Heart right ventricle (tissue), 16 donors: ENCODE data around the gene GNG12. TPM values are rescaled to one million over a fixed set of nuclear protein-coding genes. Genes with fewer than 3 reads are reported as not detected.
A peak's percentile ranks its signal among the peaks of the same experiment; 100 is the strongest.

Source experiments
- ATAC-seq, 8 donors: fragments of 200-7000 bp; cut with Tn5 transposase; one replicate each; pipeline ENCODE4 v1.9.1; 2020; ENCODE audit warnings: mild to moderate bottlenecking in 8 of 8, moderate library complexity in 8 of 8, moderate number of reproducible peaks in 1 of 8
- DNase-seq, 2 donors: peaks; one replicate each; pipeline ENCODE4 v3.0.0-alpha.2; 2020
- H3K27ac ChIP-seq, 10 donors: fragments of 200-600 bp; sonication (generic) in 2 of 10; one replicate each; pipeline versions ENCODE4 v1.5.0 to v1.8.0; 2020 to 2022; ENCODE audit warnings: mild to moderate bottlenecking in 3 of 10
- H3K27me3 ChIP-seq, 7 donors: fragments of 200-600 bp; one replicate each; pipeline ENCODE4 v1.8.0; 2021 to 2022; ENCODE audit warnings: mild to moderate bottlenecking in 2 of 7
- H3K36me3 ChIP-seq, 9 donors: fragments of 200-600 bp; sonication (generic) in 1 of 9; one replicate each; pipeline versions ENCODE4 v1.5.0 to v1.8.0; 2020 to 2022; ENCODE audit warnings: mild to moderate bottlenecking in 2 of 9
- H3K4me1 ChIP-seq, 9 donors: fragments of 200-600 bp; sonication (generic) in 1 of 9; one replicate each; pipeline versions ENCODE4 v1.5.0 to v1.8.0; 2020 to 2022; ENCODE audit warnings: mild to moderate bottlenecking in 4 of 9
- H3K4me3 ChIP-seq, 10 donors: fragments of 200-600 bp; sonication (generic) in 2 of 10; one replicate each; pipeline versions ENCODE4 v1.5.0 to v1.8.0; 2020 to 2022; ENCODE audit warnings: mild to moderate bottlenecking in 7 of 10, moderate library complexity in 2 of 10
- H3K9me3 ChIP-seq, 11 donors: fragments of 200-600 bp in 10 of 11; sonication (generic) in 2 of 11; one replicate each; pipeline versions ENCODE4 v1.5.0 to v1.8.0; 2013 to 2022; ENCODE audit warnings: mild to moderate bottlenecking in 2 of 11, control low read depth in 1 of 11, moderate library complexity in 1 of 11
- CTCF ChIP-seq, 9 donors: fragments of 200-600 bp; sonication (generic) in 2 of 9; IDR thresholded peaks; one replicate each; pipeline versions ENCODE4 v1.5.0 to v1.8.0; 2021 to 2022; ENCODE audit warnings: antibody characterized with exemption in 9 of 9, mild to moderate bottlenecking in 5 of 9, moderate library complexity in 1 of 9
- WGBS, 2 donors: extraction: QIAGEN DNeasy Blood & Tissue Kit; methylation state at CpG; one replicate each; pipeline ENCODE4 v1.1.7; 2013; ENCODE audit warnings: inconsistent platforms in 1 of 2; 5-methylcytosine and 5-hydroxymethylcytosine counted together
- intact Hi-C, 10 donors: fragments of 100-400 bp; cut with DNase I; formaldehyde crosslinking; loops; one replicate each; pipeline versions ENCODE4 v1.11.1 to v1.14.2; 2022
- polyA plus RNA-seq, 2 donors: library from polyadenylated mRNA; stranded (reverse); fragments of 200-250 nt; gene quantifications; one replicate each; pipeline ENCODE4 v1.2.3, GENCODE V29; 2013
- total RNA-seq, 10 donors: library from RNA; stranded (reverse); fragmentation: NEBNext Ultra II Directional in 3 of 10; extraction: Animal tissue kit (Norgen Biotek cat#: 25700) in 3 of 10; gene quantifications; one replicate each; pipeline versions ENCODE4 v1.2.1 to v1.2.4, GENCODE V29; 2021 to 2023
- donor health status: Arrhythmogenic right ventricular cardiomyopathy.
- donor health status: ischemic (EF 13 %, LVEDD 7.1; RV severe dilation, severe dysfunction).
- donor health status: healthy with polysubstance abuse.
- donor health status: DM: no; HTN: yes; CAD: no.
- donor health status: DM: no; HTN: no; CAD: no.
- donor health status: ischemic (EF 25% LVEDD 6.9; RV normal size, moderate dysfunction).
- donor health status: ischemic (EF 25% LVEDD 5.7; RV mildly dilated, moderate dysfunction).
- donor health status: healthy.
- donor health status: DM: yes; HTN: yes; CAD: no.
- donor health status: Ischemic cardiomyopathy.
- donor health status: ischemic (EF 35%, LVEDD 5.7; RV mildly dilated, moderate dysfunction).
- donor health status: nonischemic (EF 11% LVEDD 7.7; RV severe dilation, severe dysfunction).
- donor health status: DM: yes; HTN: yes; CAD: no.
- donor health status: PGD.
- donor health status: ischemic (EF 29% LVEDD 5.4; RV normal size, mild dysfunction).
- donor health status: nonischemic (EF 23%, LVEDD 6.1; RV moderate dilation, normal function).

The GNG12 gene
- total and polyA plus RNA-seq, 12 donors, result 8.5 to 49.4 (median 34.5) TPM

- peaks cover 11 to 63% (median 30%) of the 10 kb centered on the region in 9 donors for H3K4me1 ChIP-seq
- TF ChIP-seq CTCF (IDR thresholded peaks at IDR 0.05), result no peak
- DNase-seq, result no peak
- peak overlapping the region in 1 of 10 donors; percentile 30 for H3K27ac ChIP-seq
- H3K27me3 ChIP-seq, result no peaks in the 10 kb centered on the region
- no peaks in the 10 kb centered on the region for H3K9me3 ChIP-seq
- H3K36me3 ChIP-seq, result peaks cover 0 to 30% (median 3%) of the 10 kb centered on the region in 9 donors
- intact Hi-C loops, result no loop called here
- WGBS, 2 donors, result 98% methylated on average over 8 of the region's 8 CpGs
- ATAC-seq, result no peak
- H3K4me3 ChIP-seq, result no peak overlapping the region
Measured at GRCh38 chr1:67708606-67709005, 124.7 kb downstream of the GNG12 start.

- WGBS, 2 donors, result 60% methylated on average over 10 of the region's 10 CpGs
Measured at GRCh38 chr1:67705735-67706453, 127.4 kb downstream of the GNG12 start.

GRCh38 chr1:67704351-67704750 lies 128.9 kb downstream of the GNG12 start:
- no peak overlapping the region for H3K4me3 ChIP-seq
- no peak overlapping the region for H3K27ac ChIP-seq

More at GRCh38 chr1:67705735-67706453, 127.4 kb downstream of the GNG12 start:
- H3K4me3 ChIP-seq, result no peak overlapping the region
- H3K36me3 ChIP-seq, result peaks cover 0 to 36% (median 3%) of the 10 kb centered on the region in 9 donors
- H3K27ac ChIP-seq, result peak overlapping the region in 2 of 10 donors; percentile 4 to 13
- intact Hi-C loops, result no loop called here
- TF ChIP-seq CTCF (IDR thresholded peaks at IDR 0.05), result no peak
- no peaks in the 10 kb centered on the region for H3K9me3 ChIP-seq
- no peaks in the 10 kb centered on the region for H3K27me3 ChIP-seq
- ATAC-seq (no peak), DNase-seq (no peak)
- H3K4me1 ChIP-seq, result peaks cover 4 to 36% (median 13%) of the 10 kb centered on the region in 9 donors

GRCh38 chr1:67701876-67702275 lies 131.4 kb downstream of the GNG12 start:
- no peak for DNase-seq
- TF ChIP-seq CTCF (IDR thresholded peaks at IDR 0.05), result no peak
- peaks cover 0 to 22% (median 13%) of the 10 kb centered on the region in 9 donors for H3K4me1 ChIP-seq
- no peak overlapping the region for H3K27ac ChIP-seq
- H3K4me3 ChIP-seq, result no peak overlapping the region
- ATAC-seq, result no peak
- no peaks in the 10 kb centered on the region for H3K9me3 ChIP-seq
- no peaks in the 10 kb centered on the region for H3K27me3 ChIP-seq
- intact Hi-C loops, result no loop called here
- 96% methylated on average over 2 of the region's 2 CpGs for WGBS, 2 donors
- H3K36me3 ChIP-seq, result peaks cover 0 to 36% (median 3%) of the 10 kb centered on the region in 9 donors

More at GRCh38 chr1:67704351-67704750, 128.9 kb downstream of the GNG12 start:
- H3K9me3 ChIP-seq, result no peaks in the 10 kb centered on the region
- DNase-seq, result no peak
- H3K27me3 ChIP-seq, result no peaks in the 10 kb centered on the region
- no peak for ATAC-seq
- 90 to 91% methylated on average over 3 of the region's 3 CpGs for WGBS, 2 donors
- peaks cover 0 to 36% (median 3%) of the 10 kb centered on the region in 9 donors for H3K36me3 ChIP-seq
- intact Hi-C loops, result no loop called here
- peaks cover 0 to 33% (median 13%) of the 10 kb centered on the region in 9 donors for H3K4me1 ChIP-seq
- no peak for TF ChIP-seq CTCF (IDR thresholded peaks at IDR 0.05)
